Chondrocyte (in vitro differentiated cells): ENCODE measurements around the gene ERI2. TPM values are rescaled to one million over a fixed set of nuclear protein-coding genes. Genes with fewer than 3 reads are reported as not detected.
"Not testable (repeated sequence)": the region's sequence is repeated elsewhere in the genome, so short reads cannot be mapped to it uniquely, and the experiment has no call there.

Experiments
- DNase-seq: peaks from one replicate; pipeline ENCODE4 v3.0.0; 2021; ENCODE audit warnings: mixed read lengths, low spot score
- H3K27ac Mint-ChIP-seq: one replicate; pipeline ENCODE4 v1.8.0; 2021; ENCODE audit warnings: mild to moderate bottlenecking, moderate library complexity, mixed read lengths; ENCODE audit not compliant: unreplicated experiment
- H3K27me3 Mint-ChIP-seq: 2 replicates; pipeline ENCODE4 v1.8.0; 2021; ENCODE audit warnings: low read depth, mixed read lengths
- H3K36me3 Mint-ChIP-seq: 2 replicates; pipeline ENCODE4 v1.8.0; 2021; ENCODE audit warnings: low read depth, mixed read lengths
- H3K4me1 Mint-ChIP-seq: 2 replicates; pipeline ENCODE4 v1.8.0; 2021; ENCODE audit warnings: low read depth, mild to moderate bottlenecking, mixed read lengths
- H3K4me3 Mint-ChIP-seq: one replicate; pipeline ENCODE4 v1.8.0; 2021; ENCODE audit warnings: mild to moderate bottlenecking, moderate library complexity, mixed read lengths; ENCODE audit not compliant: unreplicated experiment
- H3K9me3 Mint-ChIP-seq: 2 replicates; pipeline ENCODE4 v1.8.0; 2021; ENCODE audit warnings: low read depth, mixed read lengths
- CTCF ChIP-seq: fragments of 200-600 bp; sonication (generic); IDR thresholded peaks from 2 replicates; pipeline ENCODE4 v1.5.0; 2021; ENCODE audit warnings: antibody characterized with exemption, mild to moderate bottlenecking, moderate library complexity
- total RNA-seq: library from RNA; stranded (reverse); gene quantifications from 3 replicates; pipeline ENCODE4 v1.2.1, GENCODE V29; 2021

Gene ERI2
- total RNA-seq, 1 donor from 2014 or later: 11.5 TPM

- Mint-ChIP-seq H3K4me3 (no peak overlapping the region), H3K9me3 (peaks cover 8% of the 10 kb centered on the region), H3K4me1 (peaks cover 12% of the 10 kb centered on the region), H3K36me3 (no peaks in the 10 kb centered on the region), H3K27me3 (peaks cover 13% of the 10 kb centered on the region), H3K27ac (no peak overlapping the region)
- TF ChIP-seq CTCF: no peak
- no peak for DNase-seq
Observed at GRCh38 chr16:20762404-20763123, 43.7 kb downstream of the ERI2 start.

- Mint-ChIP-seq H3K36me3 (no peaks in the 10 kb centered on the region), H3K4me1 (peaks cover 12% of the 10 kb centered on the region), H3K9me3 (peaks cover 8% of the 10 kb centered on the region), H3K4me3 (no peak overlapping the region), H3K27me3 (peaks cover 13% of the 10 kb centered on the region), H3K27ac (no peak overlapping the region)
- no peak for TF ChIP-seq CTCF
- DNase-seq: no peak
Observed at GRCh38 chr16:20761175-20761574, 45.1 kb downstream of the ERI2 start.

GRCh38 chr16:20760346-20760745 lies 45.9 kb downstream of the ERI2 start:
- H3K4me3 Mint-ChIP-seq: no peak overlapping the region
- H3K27me3 Mint-ChIP-seq: peaks cover 10% of the 10 kb centered on the region
- peaks cover 12% of the 10 kb centered on the region for H3K4me1 Mint-ChIP-seq
- H3K27ac Mint-ChIP-seq: no peak overlapping the region
- no peak for TF ChIP-seq CTCF
- H3K9me3 Mint-ChIP-seq: peaks cover 8% of the 10 kb centered on the region
- no peaks in the 10 kb centered on the region for H3K36me3 Mint-ChIP-seq
- DNase-seq: no peak

GRCh38 chr16:20755799-20756198 lies 50.5 kb downstream of the ERI2 start:
- DNase-seq, H3K9me3 Mint-ChIP-seq, H3K27ac Mint-ChIP-seq, H3K36me3 Mint-ChIP-seq, H3K4me1 Mint-ChIP-seq, H3K4me3 Mint-ChIP-seq: not testable (repeated sequence)
- H3K27me3 Mint-ChIP-seq: peaks cover 28% of the 10 kb centered on the region

- H3K9me3 Mint-ChIP-seq: no peaks in the 10 kb centered on the region
- peaks cover 26% of the 10 kb centered on the region for H3K27me3 Mint-ChIP-seq
- H3K27ac Mint-ChIP-seq: no peak overlapping the region
- H3K4me3 Mint-ChIP-seq: no peak overlapping the region
- no peak for TF ChIP-seq CTCF
- H3K4me1 Mint-ChIP-seq: no peaks in the 10 kb centered on the region
- no peaks in the 10 kb centered on the region for H3K36me3 Mint-ChIP-seq
- no peak for DNase-seq
Observed at GRCh38 chr16:20755238-20755637, 51.0 kb downstream of the ERI2 start.

- Mint-ChIP-seq H3K9me3 (no peaks in the 10 kb centered on the region), H3K27me3 (peaks cover 20% of the 10 kb centered on the region), H3K4me1 (no peaks in the 10 kb centered on the region), H3K36me3 (no peaks in the 10 kb centered on the region), H3K4me3 (no peak overlapping the region), H3K27ac (no peak overlapping the region)
- TF ChIP-seq CTCF: no peak
- DNase-seq: no peak
Observed at GRCh38 chr16:20753727-20754126, 52.5 kb downstream of the ERI2 start.
